Kidney epithelial cell (primary cell): Measurements from ENCODE around the gene NIPBL. TPM values are rescaled to one million over a fixed set of nuclear protein-coding genes. Genes with fewer than 3 reads are reported as not detected.
"Not testable (repeated sequence)": the region's sequence is repeated elsewhere in the genome, so short reads cannot be mapped to it uniquely, and the experiment has no call there.

Experiments
- DNase-seq: peaks from one replicate; pipeline ENCODE4 v3.0.0-alpha.2; 2010; ENCODE audit warnings: low read depth
- H3K27me3 ChIP-seq: 2 replicates; pipeline ENCODE4 v1.6.0; 2011; ENCODE audit warnings: low read length; ENCODE audit not compliant: control insufficient read depth, insufficient read depth
- H3K36me3 ChIP-seq: 2 replicates; pipeline ENCODE4 v1.5.1; 2011; ENCODE audit warnings: low read length; ENCODE audit not compliant: control insufficient read depth, insufficient read depth
- H3K4me3 ChIP-seq: 2 replicates; pipeline ENCODE4 v1.5.1; 2011; ENCODE audit warnings: low read depth, mild to moderate bottlenecking, control low read depth, low read length
- total RNA-seq: library from RNA; depleted of rRNA; stranded (reverse); fragments of >200 nt; gene quantifications from 2 replicates; pipeline ENCODE4 v1.2.3, GENCODE V29; 2015
- TF ChIP-seq, protein P1 (sequence below): IDR thresholded peaks from 2 replicates; pipeline ENCODE4 v1.5.1; 2011; ENCODE audit warnings: mild to moderate bottlenecking, moderate library complexity, low read length, control low read depth, inconsistent platforms; ENCODE audit not compliant: insufficient read depth, poor library complexity, severe bottlenecking

The NIPBL gene
- total RNA-seq, 1 donor from 2014 or later, result 21.1 TPM

DNA sequence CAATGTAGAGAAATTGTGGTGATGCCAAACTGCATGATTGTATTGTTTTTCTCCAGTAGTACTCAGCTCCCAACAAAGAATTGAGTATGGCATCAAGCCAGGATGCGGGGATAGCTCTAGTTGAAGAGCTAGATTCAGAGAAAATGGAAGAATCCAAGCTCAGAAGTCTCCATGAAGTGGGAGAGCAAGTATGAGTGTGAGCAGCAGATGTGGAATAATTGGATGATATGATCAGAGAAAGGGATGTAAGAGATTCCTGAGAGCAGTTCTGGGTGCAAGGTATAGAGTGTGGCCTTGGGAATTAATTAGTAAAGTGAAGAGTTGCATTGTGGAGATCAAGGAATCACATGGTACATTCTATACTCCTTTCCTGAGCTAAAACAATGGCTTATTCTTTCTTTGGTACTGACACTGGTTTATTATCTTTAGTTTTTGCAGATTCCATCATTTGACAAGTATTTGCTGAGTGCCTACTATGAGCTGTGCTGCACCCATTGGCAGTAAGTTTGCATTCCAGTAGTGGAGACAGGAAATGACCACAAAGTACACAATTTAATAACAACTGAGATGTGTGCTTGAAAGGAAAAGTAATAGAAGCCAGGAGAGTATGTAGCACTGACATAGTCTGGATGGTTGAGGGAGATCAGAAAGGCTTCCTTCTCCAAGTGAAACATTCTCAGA, 195.5 kb downstream of the NIPBL start:
- H3K27me3 ChIP-seq, result no peaks in the 10 kb centered on the region
- TF ChIP-seq, protein P1, sequence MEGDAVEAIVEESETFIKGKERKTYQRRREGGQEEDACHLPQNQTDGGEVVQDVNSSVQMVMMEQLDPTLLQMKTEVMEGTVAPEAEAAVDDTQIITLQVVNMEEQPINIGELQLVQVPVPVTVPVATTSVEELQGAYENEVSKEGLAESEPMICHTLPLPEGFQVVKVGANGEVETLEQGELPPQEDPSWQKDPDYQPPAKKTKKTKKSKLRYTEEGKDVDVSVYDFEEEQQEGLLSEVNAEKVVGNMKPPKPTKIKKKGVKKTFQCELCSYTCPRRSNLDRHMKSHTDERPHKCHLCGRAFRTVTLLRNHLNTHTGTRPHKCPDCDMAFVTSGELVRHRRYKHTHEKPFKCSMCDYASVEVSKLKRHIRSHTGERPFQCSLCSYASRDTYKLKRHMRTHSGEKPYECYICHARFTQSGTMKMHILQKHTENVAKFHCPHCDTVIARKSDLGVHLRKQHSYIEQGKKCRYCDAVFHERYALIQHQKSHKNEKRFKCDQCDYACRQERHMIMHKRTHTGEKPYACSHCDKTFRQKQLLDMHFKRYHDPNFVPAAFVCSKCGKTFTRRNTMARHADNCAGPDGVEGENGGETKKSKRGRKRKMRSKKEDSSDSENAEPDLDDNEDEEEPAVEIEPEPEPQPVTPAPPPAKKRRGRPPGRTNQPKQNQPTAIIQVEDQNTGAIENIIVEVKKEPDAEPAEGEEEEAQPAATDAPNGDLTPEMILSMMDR, result no peak
- no peak for DNase-seq
- H3K4me3 ChIP-seq, result no peak overlapping the region
- no peaks in the 10 kb centered on the region for H3K36me3 ChIP-seq

DNA sequence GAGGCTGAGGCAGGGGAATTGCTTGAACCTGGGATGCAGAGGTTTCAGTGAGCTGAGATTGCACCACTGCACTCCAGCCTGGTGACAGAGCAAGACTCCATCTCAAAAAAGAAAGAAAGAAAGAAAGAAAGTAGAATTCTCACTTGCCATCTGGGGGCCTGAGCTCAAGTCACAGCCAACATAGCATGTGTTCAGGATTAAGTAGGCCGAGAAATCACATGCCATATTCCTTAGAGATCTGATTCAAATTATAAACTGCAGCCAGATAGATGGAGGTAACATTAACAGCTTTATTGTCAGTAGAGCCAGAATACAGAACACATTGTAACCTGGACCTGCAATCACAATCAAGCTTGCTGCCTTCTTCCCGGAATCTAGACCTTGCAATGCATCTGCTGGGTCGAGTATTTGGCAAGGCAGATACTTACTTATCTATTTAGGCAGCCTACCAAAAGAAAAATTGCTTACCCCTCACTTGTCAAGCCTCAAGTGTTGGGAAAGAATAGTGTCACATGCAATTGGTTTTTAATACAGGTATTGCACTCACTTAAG, 198.9 kb downstream of the NIPBL start:
- Histone ChIP-seq H3K4me3 (no peak overlapping the region), H3K36me3 (no peaks in the 10 kb centered on the region), H3K27me3 (no peaks in the 10 kb centered on the region)
- DNase-seq, result no peak
- TF ChIP-seq, protein P1, result no peak

DNA sequence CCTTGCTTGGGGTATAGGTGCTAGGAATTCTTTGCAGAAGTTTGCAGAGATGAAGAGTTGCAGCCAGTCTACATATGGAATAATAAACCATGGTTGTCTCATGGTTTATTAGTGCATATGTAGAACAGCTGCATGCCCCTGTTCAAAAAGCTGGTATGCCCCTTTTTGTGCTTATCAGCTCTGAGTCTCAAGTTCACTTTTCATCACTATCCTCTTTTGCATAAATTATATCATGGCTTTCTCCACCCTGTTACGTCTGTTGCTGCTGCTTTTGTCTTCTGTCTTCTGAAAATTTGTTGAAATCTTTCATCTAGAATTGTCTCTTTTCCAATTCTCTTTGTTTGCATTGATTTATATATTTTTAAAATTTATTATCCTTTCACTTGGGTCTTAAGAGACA, 200.6 kb downstream of the NIPBL start:
- no peaks in the 10 kb centered on the region for H3K36me3 ChIP-seq
- no peak for DNase-seq
- H3K4me3 ChIP-seq, result no peak overlapping the region
- H3K27me3 ChIP-seq, result no peaks in the 10 kb centered on the region
- TF ChIP-seq, protein P1, result no peak

DNA sequence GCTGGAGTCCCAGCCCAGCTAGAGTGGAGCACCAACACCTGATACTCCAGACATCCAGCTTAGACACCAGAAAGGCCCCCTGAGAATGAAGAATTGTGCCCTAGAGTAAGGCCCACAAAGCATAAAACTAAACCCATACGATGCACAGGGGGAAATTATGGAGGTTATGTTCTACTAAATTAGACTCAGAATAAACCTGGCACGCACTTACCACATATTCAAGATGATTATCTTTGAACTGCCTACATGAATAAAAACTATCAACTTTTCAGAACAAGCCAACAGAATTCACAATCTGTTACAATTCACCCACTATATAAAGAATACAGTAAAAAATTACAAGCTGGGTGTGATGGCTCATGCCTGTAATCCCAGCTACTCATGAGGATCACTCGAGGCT, 204.1 kb downstream of the NIPBL start:
- DNase-seq, result no peak
- Histone ChIP-seq H3K4me3 (no peak overlapping the region), H3K36me3 (no peaks in the 10 kb centered on the region), H3K27me3 (no peaks in the 10 kb centered on the region)
- TF ChIP-seq, protein P1, result no peak

DNA sequence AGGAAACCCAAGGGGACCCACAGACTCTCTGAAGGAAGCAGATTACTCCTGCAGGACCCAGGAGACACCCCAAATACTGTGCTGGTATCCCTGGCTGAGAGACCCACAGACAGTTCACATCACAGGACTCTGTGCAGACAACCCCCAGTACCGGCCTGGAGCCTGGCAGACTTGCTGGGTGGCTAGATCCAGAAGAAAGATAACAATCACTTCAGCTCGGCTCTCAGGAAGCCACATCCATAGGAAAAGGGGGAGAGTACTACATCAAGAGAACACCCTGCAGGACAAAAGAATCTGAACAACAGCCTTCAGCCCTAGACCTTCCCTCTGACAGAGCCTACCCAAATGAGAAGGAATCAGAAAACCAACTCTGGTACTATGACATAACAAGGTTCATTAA, 206.4 kb downstream of the NIPBL start:
- not testable (repeated sequence) for DNase-seq, H3K27me3 ChIP-seq, H3K36me3 ChIP-seq, H3K4me3 ChIP-seq

DNA sequence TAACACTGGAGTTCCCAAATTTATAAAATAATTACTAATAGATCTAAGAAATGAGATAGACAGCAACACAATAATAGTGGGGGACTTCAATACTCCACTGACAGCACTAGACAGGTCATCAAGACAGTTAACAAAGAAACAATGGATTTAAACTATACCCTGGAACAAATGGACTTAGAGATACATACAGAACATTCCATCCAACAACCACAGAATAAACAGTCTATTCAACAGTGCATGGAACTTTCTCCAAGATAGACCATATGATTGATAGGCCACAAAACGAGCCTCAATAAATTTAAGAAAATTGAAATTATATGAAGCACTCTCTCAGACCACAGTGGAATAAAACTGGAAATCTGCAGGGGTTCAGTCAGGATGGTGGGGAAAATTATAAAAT, 209.5 kb downstream of the NIPBL start:
- not testable (repeated sequence) for DNase-seq, H3K27me3 ChIP-seq, H3K4me3 ChIP-seq, H3K36me3 ChIP-seq
